GM18511 (cell line): Measurements from ENCODE around the gene PACRG.

Experiments
- ATAC-seq: cut with Tn5 transposase; IDR thresholded peaks from one replicate; pipeline ENCODE4 v1.9.1; 2021; ENCODE audit warnings: mild to moderate bottlenecking, moderate library complexity; ENCODE audit not compliant: unreplicated experiment

PACRG gene

GRCh38 chr6:162862462-162862861, 134.7 kb downstream of the PACRG start:
- ATAC-seq, result no peak

- ATAC-seq, result no peak
These were observed 135.2 kb downstream of the PACRG start for GRCh38 chr6:162862941-162863340.

- ATAC-seq, result no peak
These were observed 136.0 kb downstream of the PACRG start for GRCh38 chr6:162863821-162864220.

GRCh38 chr6:162864911-162865310, 137.1 kb downstream of the PACRG start:
- ATAC-seq, result no peak

- ATAC-seq, result no peak
These were observed 138.9 kb downstream of the PACRG start for GRCh38 chr6:162866656-162867055.

- ATAC-seq, result no peak
These were observed 140.6 kb downstream of the PACRG start for GRCh38 chr6:162868397-162868796.

GRCh38 chr6:162871966-162872365, 144.2 kb downstream of the PACRG start:
- no peak for ATAC-seq

- ATAC-seq, result no peak
These were observed 145.8 kb downstream of the PACRG start for GRCh38 chr6:162873537-162873936.

GRCh38 chr6:162875070-162875469, 147.3 kb downstream of the PACRG start:
- no peak for ATAC-seq

GRCh38 chr6:162882801-162883481, 155.2 kb downstream of the PACRG start:
- ATAC-seq, result no peak

- no peak for ATAC-seq
These were observed 160.4 kb downstream of the PACRG start for GRCh38 chr6:162887981-162888689.

GRCh38 chr6:162889303-162889702, 161.5 kb downstream of the PACRG start:
- ATAC-seq, result no peak

- no peak for ATAC-seq
These were observed 170.2 kb downstream of the PACRG start for GRCh38 chr6:162898011-162898410.

- ATAC-seq, result no peak
These were observed 171.4 kb downstream of the PACRG start for GRCh38 chr6:162899148-162899547.

GRCh38 chr6:162900503-162900902, 172.7 kb downstream of the PACRG start:
- no peak for ATAC-seq

GRCh38 chr6:162904069-162904663, 176.4 kb downstream of the PACRG start:
- no peak for ATAC-seq

GRCh38 chr6:162906479-162906878, 178.7 kb downstream of the PACRG start:
- ATAC-seq, result no peak

GRCh38 chr6:162907876-162908481, 180.2 kb downstream of the PACRG start:
- ATAC-seq, result no peak

GRCh38 chr6:162913206-162913605, 185.4 kb downstream of the PACRG start:
- ATAC-seq, result no peak

- ATAC-seq, result no peak
These were observed 189.7 kb downstream of the PACRG start for GRCh38 chr6:162917506-162917905.

- ATAC-seq, result no peak
These were observed 193.3 kb downstream of the PACRG start for GRCh38 chr6:162921062-162921461.
